Choroid plexus epithelial cell (primary cell): ENCODE results near the gene ZIC1.

Experiments used
- DNase-seq: peaks from one replicate; pipeline ENCODE4 v3.0.0-alpha.2; 2010; ENCODE audit warnings: low read depth
- H3K4me3 ChIP-seq: 2 replicates; pipeline ENCODE4 v1.5.1; 2011; ENCODE audit warnings: low read depth, mild to moderate bottlenecking, control low read depth, low read length, moderate library complexity
- TF ChIP-seq, protein P1 (sequence below): conservative IDR thresholded peaks from 2 replicates; pipeline ENCODE4 v1.5.1; 2011; ENCODE audit warnings: low read depth, mild to moderate bottlenecking, control low read depth, inconsistent platforms, low read length, moderate library complexity

Gene ZIC1

DNA sequence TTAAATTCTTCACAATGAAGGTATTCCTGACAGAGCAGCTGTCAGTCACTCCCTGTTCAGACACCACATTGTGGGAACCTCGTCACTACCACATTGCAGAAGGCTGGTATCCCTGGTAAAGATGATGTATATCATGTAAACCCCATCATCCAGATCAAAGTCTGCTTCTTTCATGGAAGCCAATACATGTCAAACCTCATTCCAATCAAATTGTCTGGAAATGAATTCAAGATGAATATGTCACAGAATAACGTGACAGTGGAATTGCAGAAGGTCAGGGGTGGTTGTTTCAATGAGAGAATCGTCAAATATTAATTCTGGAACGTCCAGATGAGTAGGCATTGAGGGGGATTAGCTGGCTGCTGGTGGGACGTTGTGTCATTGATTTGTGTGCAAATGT is 7.0 kb upstream of the ZIC1 start:
- DNase-seq: no peak
- TF ChIP-seq, protein P1, sequence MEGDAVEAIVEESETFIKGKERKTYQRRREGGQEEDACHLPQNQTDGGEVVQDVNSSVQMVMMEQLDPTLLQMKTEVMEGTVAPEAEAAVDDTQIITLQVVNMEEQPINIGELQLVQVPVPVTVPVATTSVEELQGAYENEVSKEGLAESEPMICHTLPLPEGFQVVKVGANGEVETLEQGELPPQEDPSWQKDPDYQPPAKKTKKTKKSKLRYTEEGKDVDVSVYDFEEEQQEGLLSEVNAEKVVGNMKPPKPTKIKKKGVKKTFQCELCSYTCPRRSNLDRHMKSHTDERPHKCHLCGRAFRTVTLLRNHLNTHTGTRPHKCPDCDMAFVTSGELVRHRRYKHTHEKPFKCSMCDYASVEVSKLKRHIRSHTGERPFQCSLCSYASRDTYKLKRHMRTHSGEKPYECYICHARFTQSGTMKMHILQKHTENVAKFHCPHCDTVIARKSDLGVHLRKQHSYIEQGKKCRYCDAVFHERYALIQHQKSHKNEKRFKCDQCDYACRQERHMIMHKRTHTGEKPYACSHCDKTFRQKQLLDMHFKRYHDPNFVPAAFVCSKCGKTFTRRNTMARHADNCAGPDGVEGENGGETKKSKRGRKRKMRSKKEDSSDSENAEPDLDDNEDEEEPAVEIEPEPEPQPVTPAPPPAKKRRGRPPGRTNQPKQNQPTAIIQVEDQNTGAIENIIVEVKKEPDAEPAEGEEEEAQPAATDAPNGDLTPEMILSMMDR: no peak

DNA sequence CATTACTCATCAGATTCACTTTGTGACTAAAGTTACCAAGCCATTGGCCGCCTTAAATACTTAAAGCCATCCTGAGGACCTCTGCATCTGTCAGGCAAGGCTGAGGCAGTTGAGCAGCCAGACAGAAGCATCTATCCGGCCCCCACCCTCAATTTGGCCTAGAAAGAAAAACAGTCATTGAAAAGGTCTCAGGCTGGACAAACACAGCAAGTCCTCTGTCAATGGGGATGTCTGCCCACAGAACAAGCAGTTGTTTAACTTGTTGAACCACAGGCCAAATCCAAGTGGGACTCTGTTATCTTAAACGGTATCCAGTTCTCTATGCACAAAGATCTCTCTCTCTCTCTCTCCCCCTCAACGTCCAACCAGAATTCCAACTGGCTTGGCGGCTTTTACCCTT is 5.7 kb upstream of the ZIC1 start:
- DNase-seq: peak; percentile 49
- H3K4me3 ChIP-seq: no peak overlapping the region
- TF ChIP-seq, protein P1: no peak

More for the DNA sequence above, 7.0 kb upstream of the ZIC1 start:
- H3K4me3 ChIP-seq: no peak overlapping the region

DNA sequence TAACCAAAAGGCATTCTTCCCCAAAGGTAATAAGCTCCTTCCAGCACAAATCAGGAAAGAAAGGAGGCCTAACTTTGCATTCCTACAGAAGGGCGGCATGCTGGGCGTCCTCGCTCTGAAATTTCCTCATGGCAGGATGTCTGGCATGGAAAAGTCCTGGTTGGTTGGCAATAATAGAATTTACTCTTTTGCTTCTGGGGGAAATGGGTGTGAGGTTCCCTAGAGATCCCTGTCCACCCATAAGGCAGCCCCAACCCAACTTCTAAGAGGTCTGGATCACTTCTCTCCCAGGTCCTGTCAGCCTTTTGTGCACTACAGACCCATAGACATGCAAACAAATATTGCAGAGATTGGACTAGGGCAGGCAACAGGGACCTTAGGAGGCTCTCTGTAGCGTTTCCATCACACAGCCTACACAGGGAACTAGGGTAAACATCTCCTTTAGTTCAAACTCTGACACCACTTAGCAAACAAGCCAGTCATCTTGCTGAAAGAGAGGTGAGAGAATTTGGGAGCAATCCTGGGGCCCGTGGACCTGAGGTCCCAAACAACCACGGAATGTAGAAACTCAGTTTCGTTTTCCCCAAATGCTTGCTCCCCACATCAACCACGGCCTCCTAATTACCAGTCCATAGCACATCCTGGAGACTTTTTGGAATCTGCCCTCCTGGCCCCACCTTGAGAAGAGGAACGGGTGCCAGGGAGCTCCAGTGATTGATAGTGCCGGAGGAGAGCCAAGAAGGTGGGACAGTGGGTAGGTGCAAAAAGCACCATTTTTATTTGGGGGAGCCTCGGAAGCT is 5.0 kb upstream of the ZIC1 start:
- DNase-seq: peak; percentile 46
- peak overlapping the region; percentile 14 for H3K4me3 ChIP-seq
- TF ChIP-seq, protein P1: no peak

DNA sequence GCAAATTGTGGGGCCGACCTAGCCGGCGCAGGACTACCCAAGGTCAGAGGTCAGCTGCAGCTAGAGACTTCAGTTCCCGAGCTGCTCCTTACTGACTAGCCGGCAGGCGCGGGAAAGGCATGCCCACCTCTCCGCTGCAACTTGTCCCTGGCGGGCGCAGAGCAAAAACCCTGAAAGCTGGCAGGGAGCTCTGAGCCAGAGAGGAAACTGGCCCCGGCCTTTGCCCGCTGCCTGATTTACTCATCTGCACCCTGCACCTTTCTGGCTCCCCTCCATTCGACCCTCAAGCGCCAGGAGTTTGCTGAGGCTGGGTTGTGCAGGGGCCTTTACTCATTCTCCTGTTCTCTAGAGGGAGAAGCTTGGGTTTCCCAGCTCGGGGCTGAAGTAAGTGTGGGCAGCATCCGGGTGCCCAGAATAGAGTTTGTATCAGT is 4.3 kb upstream of the ZIC1 start:
- TF ChIP-seq, protein P1: no peak
- peak overlapping the region; percentile 14 for H3K4me3 ChIP-seq
- DNase-seq: no peak

DNA sequence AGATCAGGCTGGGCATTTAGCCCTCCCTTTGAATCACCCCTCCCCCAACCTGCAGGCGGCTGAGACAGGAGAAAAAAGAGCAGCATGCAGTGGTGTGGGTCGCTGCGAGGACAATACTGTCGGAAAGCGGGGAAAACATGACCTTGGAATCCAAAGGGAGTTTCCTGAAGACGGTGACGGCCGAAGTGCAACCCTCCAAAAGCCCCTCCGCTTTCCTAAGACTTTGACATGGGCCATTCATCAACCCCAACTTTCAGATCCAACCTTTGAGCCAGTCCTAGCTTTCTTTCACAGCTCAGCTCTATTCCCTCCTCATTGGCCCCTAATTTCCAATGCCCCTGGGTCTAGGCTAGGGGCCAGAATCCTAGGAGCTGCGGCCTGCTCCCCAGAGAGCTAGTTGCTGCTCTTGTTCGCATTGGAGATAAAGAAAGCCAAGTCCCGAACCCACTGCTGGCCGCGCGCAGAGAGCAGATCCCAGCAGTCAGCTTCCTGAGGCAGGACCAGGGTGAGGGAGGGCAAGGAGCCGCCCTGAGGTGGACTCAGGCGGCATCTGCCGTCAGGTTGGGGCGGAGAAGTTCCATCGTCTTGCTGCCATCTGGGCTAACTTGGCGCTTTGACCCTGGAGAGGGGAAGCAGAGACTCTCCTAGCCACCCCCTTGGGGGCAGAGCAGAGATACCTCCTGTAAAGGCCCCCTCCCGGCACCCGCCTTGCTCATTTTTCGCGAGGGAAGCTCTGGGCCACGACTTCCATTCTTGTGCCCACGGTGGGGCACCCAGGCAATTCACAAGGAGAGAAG is 3.7 kb upstream of the ZIC1 start:
- TF ChIP-seq, protein P1: no peak
- peak overlapping the region; percentile 90 for H3K4me3 ChIP-seq
- peak; percentile 51 for DNase-seq

DNA sequence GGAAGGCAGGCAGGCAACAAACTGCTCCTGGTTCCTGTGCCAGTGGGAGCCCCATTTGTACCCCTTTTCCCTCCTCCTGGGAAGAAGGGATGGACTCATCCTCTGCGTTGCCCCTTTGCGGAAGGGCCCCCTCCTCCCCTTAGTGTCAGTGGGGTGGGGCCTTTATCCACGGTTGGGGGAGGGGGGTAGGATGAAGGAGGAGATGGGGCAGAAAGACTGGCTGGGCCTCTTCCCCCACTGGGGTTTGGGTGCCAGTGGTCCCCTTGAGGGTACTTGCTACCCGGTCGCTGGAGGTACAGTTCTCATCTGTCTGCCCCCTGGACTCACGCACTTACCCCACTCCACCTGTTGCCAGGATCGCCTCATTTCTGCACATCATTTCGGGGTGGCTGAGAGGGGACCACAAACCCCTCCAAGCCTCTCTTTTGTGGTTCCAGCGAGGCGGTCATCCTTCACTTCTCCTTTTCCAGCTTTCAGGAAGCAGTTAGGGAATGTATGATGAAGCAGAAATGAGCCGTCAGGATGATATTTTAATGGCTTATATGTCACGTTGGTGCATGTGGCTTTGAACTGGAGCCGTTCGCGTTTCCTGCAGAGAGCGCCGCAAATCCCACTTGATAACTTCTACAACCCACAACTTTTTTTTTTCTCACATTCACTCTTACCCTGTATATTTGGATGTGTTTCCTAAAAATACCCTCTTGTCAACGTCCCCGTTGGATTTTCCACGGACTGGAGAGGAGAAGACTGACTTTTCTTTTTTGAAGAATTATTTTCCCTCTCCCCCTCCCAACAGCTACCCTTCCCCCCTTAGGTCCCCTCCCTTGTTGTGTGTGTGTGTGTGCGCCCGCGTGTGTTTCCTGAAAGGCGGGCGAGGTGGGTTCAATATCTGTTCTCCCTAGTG is 2.9 kb upstream of the ZIC1 start, which contains the start of gene ZIC4:
Gene ZIC4 (minus strand): TSS at position 516 of the 904 bp plus-strand sequence. CDS start 3,746 bp downstream, outside the sequence.
- TF ChIP-seq, protein P1: no peak
- H3K4me3 ChIP-seq: peak within 1 kb of the TSS; percentile 90
- peak; percentile 59 for DNase-seq
